Keratinocyte (primary cell): ENCODE results near the gene CPEB4.

Experiments
- CTCF ChIP-seq, 3 experiments: IDR thresholded peaks in 1 of 3; conservative IDR thresholded peaks in 1 of 3; optimal IDR thresholded peaks in 1 of 3; 2 replicates in 2 of 3; 3 replicates in 1 of 3; pipeline versions ENCODE3 to v1.5.1; 2011; ENCODE audit warnings: low read length in 3 of 3, mild to moderate bottlenecking in 3 of 3, moderate library complexity in 2 of 3, control low read depth in 1 of 3, inconsistent platforms in 1 of 3; ENCODE audit not compliant: insufficient read depth in 2 of 3; ENCODE audit errors: extremely low read depth in 1 of 3
- EZH2 ChIP-seq: IDR thresholded peaks from one replicate; pipeline ENCODE4 v1.6.1; 2012; ENCODE audit warnings: inconsistent platforms, mild to moderate bottlenecking, low read length, moderate library complexity

DNA sequence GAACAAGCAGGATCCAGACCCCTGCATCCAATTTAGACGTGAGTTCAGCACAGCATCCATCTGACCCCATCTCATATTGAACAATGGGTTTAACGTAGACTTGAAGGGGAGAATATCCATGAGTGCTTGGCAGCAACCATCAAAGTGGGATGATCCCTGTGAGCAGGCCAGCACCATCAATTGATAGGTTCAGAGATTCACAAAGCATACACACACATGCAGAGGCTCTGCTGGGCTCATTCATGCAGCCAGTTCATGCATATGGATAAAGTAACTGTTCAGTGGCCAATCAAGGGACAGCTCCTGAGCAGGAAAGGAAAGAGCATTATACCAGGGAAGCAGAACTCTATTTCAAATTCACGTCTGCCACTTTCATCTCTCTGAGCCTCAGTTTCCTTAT is 24.8 kb upstream of the CPEB4 start:
- no peak for TF ChIP-seq CTCF (optimal IDR thresholded peaks at IDR 0.05 in 1 of 3, IDR thresholded peaks at IDR 0.05 in 1 of 3, conservative IDR thresholded peaks at IDR 0.05 in 1 of 3; ENCODE audit: extremely low read depth in 1 of 3, insufficient read depth in 2 of 3, low read length in 3 of 3)
- TF ChIP-seq EZH2 = no peak
